Calu3 (cell line): ENCODE results near the gene PAPPA. TPM values are rescaled to one million over a fixed set of nuclear protein-coding genes. Genes with fewer than 3 reads are reported as not detected.
A peak's percentile ranks its signal among the peaks of the same experiment; 100 is the strongest.

Source experiments
- Bru-seq: library from RNA; stranded (reverse); fragments of 400-500 nt; gene quantifications from one replicate; lab custom pipeline; 2021; lab: Mats Ljungman, UMichigan
- BruChase-seq, 2 experiments: library from RNA; stranded (reverse); fragments of 400-500 nt; gene quantifications; one replicate each; lab custom pipeline; 2021; lab: Mats Ljungman, UMichigan
- BruUV-seq: library from RNA; stranded (reverse); fragments of 400-500 nt; replicated peaks from 2 replicates; lab custom pipeline; 2021; lab: Mats Ljungman, UMichigan
- CTCF ChIA-PET: fragments of 300-600 bp; sonication (Branson Sonifier 250); formaldehyde crosslinking; loops from one replicate; lab custom pipeline; 2022; ENCODE audit warnings: antibody characterized with exemption; lab: Charles Lee
- DNase-seq: peaks from one replicate; pipeline ENCODE4 v3.0.0; 2022
- H3K27ac Mint-ChIP-seq: one replicate; pipeline ENCODE4 v1.8.0; 2022; ENCODE audit warnings: mixed read lengths; ENCODE audit not compliant: unreplicated experiment
- H3K27me3 Mint-ChIP-seq: one replicate; pipeline ENCODE4 v1.8.0; 2022; ENCODE audit warnings: mixed read lengths; ENCODE audit not compliant: unreplicated experiment
- H3K36me3 Mint-ChIP-seq: one replicate; pipeline ENCODE4 v1.8.0; 2022; ENCODE audit warnings: mild to moderate bottlenecking, moderate library complexity, mixed read lengths; ENCODE audit not compliant: insufficient read depth, unreplicated experiment
- H3K4me1 Mint-ChIP-seq: one replicate; pipeline ENCODE4 v1.8.0; 2022; ENCODE audit warnings: mild to moderate bottlenecking, low read depth, mixed read lengths; ENCODE audit not compliant: unreplicated experiment
- H3K4me3 Mint-ChIP-seq: one replicate; pipeline ENCODE4 v1.8.0; 2022; ENCODE audit warnings: mild to moderate bottlenecking, low read depth, moderate library complexity, mixed read lengths; ENCODE audit not compliant: unreplicated experiment
- H3K9me3 Mint-ChIP-seq: one replicate; pipeline ENCODE4 v1.8.0; 2022; ENCODE audit warnings: low read depth, mixed read lengths; ENCODE audit not compliant: unreplicated experiment
- intact Hi-C: fragments of 100-400 bp; cut with micrococcal nuclease; formaldehyde crosslinking; loops from one replicate; pipeline ENCODE4 v1.10.0; 2022; ENCODE audit not compliant: unreplicated experiment
- long read RNA-seq: library from polyadenylated mRNA; stranded (forward); transcript quantifications from one replicate; pipeline ENCODE4 v2.0.0, GENCODE V29; 2022
- total RNA-seq: library from RNA; stranded (reverse); gene quantifications from 2 replicates; pipeline ENCODE4 v1.2.3, GENCODE V29; 2022
- TF ChIP-seq, protein P1 (sequence below): fragments of 200-600 bp; IDR thresholded peaks from one replicate; pipeline ENCODE4 v1.8.0; 2022; ENCODE audit warnings: antibody characterized with exemption; ENCODE audit not compliant: unreplicated experiment

PAPPA gene, protein sequence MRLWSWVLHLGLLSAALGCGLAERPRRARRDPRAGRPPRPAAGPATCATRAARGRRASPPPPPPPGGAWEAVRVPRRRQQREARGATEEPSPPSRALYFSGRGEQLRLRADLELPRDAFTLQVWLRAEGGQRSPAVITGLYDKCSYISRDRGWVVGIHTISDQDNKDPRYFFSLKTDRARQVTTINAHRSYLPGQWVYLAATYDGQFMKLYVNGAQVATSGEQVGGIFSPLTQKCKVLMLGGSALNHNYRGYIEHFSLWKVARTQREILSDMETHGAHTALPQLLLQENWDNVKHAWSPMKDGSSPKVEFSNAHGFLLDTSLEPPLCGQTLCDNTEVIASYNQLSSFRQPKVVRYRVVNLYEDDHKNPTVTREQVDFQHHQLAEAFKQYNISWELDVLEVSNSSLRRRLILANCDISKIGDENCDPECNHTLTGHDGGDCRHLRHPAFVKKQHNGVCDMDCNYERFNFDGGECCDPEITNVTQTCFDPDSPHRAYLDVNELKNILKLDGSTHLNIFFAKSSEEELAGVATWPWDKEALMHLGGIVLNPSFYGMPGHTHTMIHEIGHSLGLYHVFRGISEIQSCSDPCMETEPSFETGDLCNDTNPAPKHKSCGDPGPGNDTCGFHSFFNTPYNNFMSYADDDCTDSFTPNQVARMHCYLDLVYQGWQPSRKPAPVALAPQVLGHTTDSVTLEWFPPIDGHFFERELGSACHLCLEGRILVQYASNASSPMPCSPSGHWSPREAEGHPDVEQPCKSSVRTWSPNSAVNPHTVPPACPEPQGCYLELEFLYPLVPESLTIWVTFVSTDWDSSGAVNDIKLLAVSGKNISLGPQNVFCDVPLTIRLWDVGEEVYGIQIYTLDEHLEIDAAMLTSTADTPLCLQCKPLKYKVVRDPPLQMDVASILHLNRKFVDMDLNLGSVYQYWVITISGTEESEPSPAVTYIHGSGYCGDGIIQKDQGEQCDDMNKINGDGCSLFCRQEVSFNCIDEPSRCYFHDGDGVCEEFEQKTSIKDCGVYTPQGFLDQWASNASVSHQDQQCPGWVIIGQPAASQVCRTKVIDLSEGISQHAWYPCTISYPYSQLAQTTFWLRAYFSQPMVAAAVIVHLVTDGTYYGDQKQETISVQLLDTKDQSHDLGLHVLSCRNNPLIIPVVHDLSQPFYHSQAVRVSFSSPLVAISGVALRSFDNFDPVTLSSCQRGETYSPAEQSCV (N-terminal part only)
- total RNA-seq = not detected in 2 replicates
- Bru-seq, nascent RNA = percentile 1 among the genes with signal in this experiment
- BruChase-seq, experiment 1, labeled RNA remaining after a 6-hour chase = not detected
- BruChase-seq, experiment 2, labeled RNA remaining after a 2-hour chase = not detected
- long read RNA-seq, partial matches to known transcripts = 0 of 1 reads
- long read RNA-seq, other reads (novel, unspliced or antisense) = 1 of 1 reads

DNA sequence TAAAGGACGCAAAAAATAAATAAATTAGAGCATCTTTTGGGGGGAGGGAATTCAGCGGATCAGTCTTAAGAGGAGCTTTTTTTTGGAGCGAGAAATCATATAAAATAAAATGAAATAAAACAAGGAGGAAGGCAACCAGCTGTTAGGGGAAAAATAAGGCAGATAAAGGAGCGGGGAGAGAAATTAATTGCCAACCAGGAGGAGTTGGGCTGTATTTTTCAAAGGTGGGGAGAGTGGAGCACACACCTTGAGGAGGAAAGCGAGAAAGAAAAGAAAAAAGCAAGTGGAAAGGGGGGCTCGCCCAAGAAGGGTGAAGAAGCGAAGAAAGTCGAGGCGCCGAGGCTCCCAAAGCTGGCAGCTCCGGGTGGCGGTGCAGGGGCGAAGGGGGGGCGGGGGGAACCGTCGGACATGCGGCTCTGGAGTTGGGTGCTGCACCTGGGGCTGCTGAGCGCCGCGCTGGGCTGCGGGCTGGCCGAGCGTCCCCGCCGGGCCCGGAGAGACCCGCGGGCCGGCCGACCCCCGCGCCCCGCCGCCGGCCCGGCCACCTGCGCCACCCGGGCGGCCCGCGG is at the start of gene PAPPA:
Gene PAPPA, plus strand, starts transcription at position 27 of the 569 bp plus-strand sequence. Its CDS starts 382 bp downstream, at position 409.
- Mint-ChIP-seq H3K27me3 (peaks cover 64% of the 10 kb centered on the region), H3K4me1 (no peaks in the 10 kb centered on the region), H3K36me3 (no peaks in the 10 kb centered on the region), H3K27ac (peak within 1 kb of the TSS; percentile 36), H3K4me3 (peak within 1 kb of the TSS; percentile 63), H3K9me3 (no peaks in the 10 kb centered on the region)
- TF ChIP-seq, protein P1, sequence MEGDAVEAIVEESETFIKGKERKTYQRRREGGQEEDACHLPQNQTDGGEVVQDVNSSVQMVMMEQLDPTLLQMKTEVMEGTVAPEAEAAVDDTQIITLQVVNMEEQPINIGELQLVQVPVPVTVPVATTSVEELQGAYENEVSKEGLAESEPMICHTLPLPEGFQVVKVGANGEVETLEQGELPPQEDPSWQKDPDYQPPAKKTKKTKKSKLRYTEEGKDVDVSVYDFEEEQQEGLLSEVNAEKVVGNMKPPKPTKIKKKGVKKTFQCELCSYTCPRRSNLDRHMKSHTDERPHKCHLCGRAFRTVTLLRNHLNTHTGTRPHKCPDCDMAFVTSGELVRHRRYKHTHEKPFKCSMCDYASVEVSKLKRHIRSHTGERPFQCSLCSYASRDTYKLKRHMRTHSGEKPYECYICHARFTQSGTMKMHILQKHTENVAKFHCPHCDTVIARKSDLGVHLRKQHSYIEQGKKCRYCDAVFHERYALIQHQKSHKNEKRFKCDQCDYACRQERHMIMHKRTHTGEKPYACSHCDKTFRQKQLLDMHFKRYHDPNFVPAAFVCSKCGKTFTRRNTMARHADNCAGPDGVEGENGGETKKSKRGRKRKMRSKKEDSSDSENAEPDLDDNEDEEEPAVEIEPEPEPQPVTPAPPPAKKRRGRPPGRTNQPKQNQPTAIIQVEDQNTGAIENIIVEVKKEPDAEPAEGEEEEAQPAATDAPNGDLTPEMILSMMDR = no peak
- BruUV-seq = no TSS peak
- CTCF ChIA-PET = interaction anchor here (0.6 to 0.7 kb wide), 2 partner anchors 171 to 417 kb away, joined by 3 to 6 read pairs; no protein-coding TSS in a partner anchor
- intact Hi-C loops = loop anchor here (5.0 to 10.0 kb wide), 3 partner anchors 269 to 493 kb away; no protein-coding TSS in a partner anchor
- DNase-seq = no peak

DNA sequence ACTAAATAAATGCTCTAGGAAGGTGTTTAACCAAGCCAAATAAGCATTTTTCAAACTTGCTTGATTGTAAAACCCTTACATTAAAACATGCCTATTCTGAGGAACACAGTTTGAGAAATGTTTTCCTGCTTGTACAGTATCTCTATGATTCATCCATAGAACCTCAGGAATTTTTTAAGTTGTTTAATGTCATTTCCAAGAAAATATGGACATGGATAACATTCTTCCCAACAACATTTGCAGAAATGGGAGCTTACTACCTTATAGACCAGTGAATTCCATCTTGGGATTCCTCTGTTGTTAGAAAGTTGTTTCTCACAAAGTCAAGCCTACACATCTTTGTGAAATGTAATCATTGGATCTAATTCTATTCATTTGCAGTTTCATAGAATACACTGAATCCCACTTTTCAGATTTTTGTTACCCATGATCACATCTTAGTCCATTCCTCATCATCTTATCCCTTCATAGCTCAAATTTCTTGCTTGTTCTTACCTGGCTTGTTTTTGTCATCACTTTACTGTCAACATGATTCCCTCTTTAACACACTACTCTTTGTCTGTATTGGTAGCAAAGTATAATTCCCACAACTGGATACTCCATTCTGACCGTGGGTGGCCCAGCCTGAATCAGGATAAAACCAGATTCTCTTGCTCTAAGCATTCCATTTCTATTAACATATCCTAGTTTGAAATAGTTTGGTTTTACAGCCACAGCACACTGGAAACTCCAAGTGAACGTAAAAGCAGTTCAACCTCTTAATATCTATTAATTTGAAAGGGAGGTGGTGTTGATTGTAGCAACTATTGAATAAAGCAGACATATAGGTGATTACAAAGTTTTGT is 49.4 kb upstream of the PAPPA start:
- BruUV-seq = no TSS peak
- H3K27me3 Mint-ChIP-seq = no peaks in the 10 kb centered on the region

DNA sequence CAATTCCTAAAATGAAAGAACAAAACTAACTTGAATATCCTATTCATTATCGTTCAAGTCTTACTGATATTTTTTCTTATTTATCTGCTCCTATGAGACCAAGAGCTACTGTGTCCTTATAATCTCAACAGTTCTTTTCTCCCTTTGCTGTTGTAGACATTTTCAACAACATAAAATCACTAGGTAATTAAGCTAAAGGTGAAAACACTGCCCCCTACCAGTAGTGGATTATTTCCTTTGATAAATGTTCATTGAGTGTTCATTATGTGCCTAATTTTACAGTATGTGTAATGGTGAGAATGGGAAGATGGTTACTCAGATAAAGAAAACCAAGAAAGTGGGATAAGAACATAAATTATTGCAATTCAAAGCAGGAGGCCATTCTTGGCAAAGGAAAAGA is 41.4 kb upstream of the PAPPA start:
- intact Hi-C loops = loop anchor here (5.0 kb wide), 1 partner anchor 230 kb away; no protein-coding TSS in a partner anchor
- Mint-ChIP-seq H3K9me3 (peaks cover 2% of the 10 kb centered on the region), H3K4me3 (no peak overlapping the region), H3K36me3 (no peaks in the 10 kb centered on the region), H3K27me3 (no peaks in the 10 kb centered on the region), H3K4me1 (no peaks in the 10 kb centered on the region), H3K27ac (no peak overlapping the region)
- CTCF ChIA-PET = no interaction called here
- TF ChIP-seq, protein P1 = no peak
- BruUV-seq = no TSS peak
- no peak for DNase-seq

More for the DNA sequence above, 49.4 kb upstream of the PAPPA start:
- CTCF ChIA-PET = no interaction called here
- Mint-ChIP-seq H3K4me1 (no peaks in the 10 kb centered on the region), H3K36me3 (no peaks in the 10 kb centered on the region), H3K4me3 (no peak overlapping the region), H3K27ac (no peak overlapping the region), H3K9me3 (peaks cover 4% of the 10 kb centered on the region)
- TF ChIP-seq, protein P1 = no peak
- DNase-seq = no peak
- intact Hi-C loops = no loop called here
